Tibial artery (tissue), 4 donors: ENCODE data around the gene TMEM207.

Experiments used
- DNase-seq, 2 donors: peaks; one replicate each; pipeline ENCODE4 v3.0.0-alpha.2; 2019
- H3K27ac ChIP-seq, 2 donors: fragments of 200-600 bp; sonication (generic) in 1 of 2; 1 replicate in 1 of 2; 2 replicates in 1 of 2; pipeline ENCODE4 v1.5.1; 2018 to 2019; ENCODE audit warnings: mild to moderate bottlenecking in 1 of 2
- H3K27me3 ChIP-seq, 2 donors: fragments of 200-600 bp; sonication (generic) in 1 of 2; one replicate each; pipeline versions ENCODE4 v1.5.1 to v1.6.0; 2016 to 2019
- H3K36me3 ChIP-seq, 3 donors: fragments of 200-600 bp; sonication (generic) in 2 of 3; one replicate each; pipeline ENCODE4 v1.5.1; 2016 to 2019; ENCODE audit warnings: mild to moderate bottlenecking in 2 of 3
- H3K4me1 ChIP-seq, 4 donors: fragments of 200-600 bp; sonication (generic) in 2 of 4; 1 replicate in 3 of 4; 2 replicates in 1 of 4; pipeline ENCODE4 v1.5.1; 2016 to 2019
- H3K4me3 ChIP-seq, 2 donors: fragments of 200-600 bp; sonication (generic) in 1 of 2; 1 replicate in 1 of 2; 2 replicates in 1 of 2; pipeline ENCODE4 v1.5.1; 2018 to 2019; ENCODE audit warnings: mild to moderate bottlenecking in 2 of 2
- H3K9me3 ChIP-seq, 3 donors: fragments of 200-600 bp; sonication (generic) in 1 of 3; one replicate each; pipeline ENCODE4 v1.5.1; 2016 to 2019
- CTCF ChIP-seq, 2 experiments: fragments of 200-600 bp in 1 of 2; fragments of 450-650 bp in 1 of 2; IDR thresholded peaks; one replicate each; pipeline ENCODE4 v1.5.1; 2017 to 2019; ENCODE audit warnings: antibody characterized with exemption in 2 of 2, mild to moderate bottlenecking in 1 of 2, moderate library complexity in 1 of 2
- intact Hi-C: fragments of 100-400 bp; cut with DNase I; formaldehyde crosslinking; loops from one replicate; pipeline ENCODE4 v1.15.0; 2023; ENCODE audit warnings: low total_unique reads

Gene TMEM207

GRCh38 chr3:190399677-190400076, 50.0 kb downstream of the TMEM207 start:
- no peaks in the 10 kb centered on the region for H3K9me3 ChIP-seq
- no peak overlapping the region for H3K27ac ChIP-seq
- H3K36me3 ChIP-seq = no peaks in the 10 kb centered on the region
- no peak for DNase-seq
- H3K27me3 ChIP-seq = no peaks in the 10 kb centered on the region
- H3K4me3 ChIP-seq = no peak overlapping the region
- H3K4me1 ChIP-seq = no peaks in the 10 kb centered on the region
- TF ChIP-seq CTCF (IDR thresholded peaks at IDR 0.05) = no peak
- intact Hi-C loops = no loop called here

GRCh38 chr3:190397889-190398288, 51.8 kb downstream of the TMEM207 start:
- Histone ChIP-seq H3K27ac (no peak overlapping the region), H3K27me3 (no peaks in the 10 kb centered on the region), H3K4me3 (no peak overlapping the region), H3K4me1 (no peaks in the 10 kb centered on the region), H3K9me3 (no peaks in the 10 kb centered on the region), H3K36me3 (no peaks in the 10 kb centered on the region)
- no peak for DNase-seq
- intact Hi-C loops = no loop called here
- no peak for TF ChIP-seq CTCF (IDR thresholded peaks at IDR 0.05)

GRCh38 chr3:190396001-190396400, 53.7 kb downstream of the TMEM207 start:
- intact Hi-C loops = no loop called here

GRCh38 chr3:190388703-190389102, 61.0 kb downstream of the TMEM207 start:
- H3K27ac ChIP-seq = no peak overlapping the region
- no peaks in the 10 kb centered on the region for H3K9me3 ChIP-seq
- no peak for DNase-seq
- H3K4me3 ChIP-seq = no peak overlapping the region
- H3K36me3 ChIP-seq = no peaks in the 10 kb centered on the region
- H3K27me3 ChIP-seq = no peaks in the 10 kb centered on the region
- no peaks in the 10 kb centered on the region for H3K4me1 ChIP-seq
- intact Hi-C loops = no loop called here
- TF ChIP-seq CTCF (IDR thresholded peaks at IDR 0.05) = no peak

More at GRCh38 chr3:190396001-190396400, 53.7 kb downstream of the TMEM207 start:
- TF ChIP-seq CTCF (IDR thresholded peaks at IDR 0.05) = no peak
- no peak overlapping the region for H3K27ac ChIP-seq
- H3K36me3 ChIP-seq = no peaks in the 10 kb centered on the region
- no peak overlapping the region for H3K4me3 ChIP-seq
- no peaks in the 10 kb centered on the region for H3K27me3 ChIP-seq
- no peaks in the 10 kb centered on the region for H3K9me3 ChIP-seq
- DNase-seq = no peak
- no peaks in the 10 kb centered on the region for H3K4me1 ChIP-seq

DNA sequence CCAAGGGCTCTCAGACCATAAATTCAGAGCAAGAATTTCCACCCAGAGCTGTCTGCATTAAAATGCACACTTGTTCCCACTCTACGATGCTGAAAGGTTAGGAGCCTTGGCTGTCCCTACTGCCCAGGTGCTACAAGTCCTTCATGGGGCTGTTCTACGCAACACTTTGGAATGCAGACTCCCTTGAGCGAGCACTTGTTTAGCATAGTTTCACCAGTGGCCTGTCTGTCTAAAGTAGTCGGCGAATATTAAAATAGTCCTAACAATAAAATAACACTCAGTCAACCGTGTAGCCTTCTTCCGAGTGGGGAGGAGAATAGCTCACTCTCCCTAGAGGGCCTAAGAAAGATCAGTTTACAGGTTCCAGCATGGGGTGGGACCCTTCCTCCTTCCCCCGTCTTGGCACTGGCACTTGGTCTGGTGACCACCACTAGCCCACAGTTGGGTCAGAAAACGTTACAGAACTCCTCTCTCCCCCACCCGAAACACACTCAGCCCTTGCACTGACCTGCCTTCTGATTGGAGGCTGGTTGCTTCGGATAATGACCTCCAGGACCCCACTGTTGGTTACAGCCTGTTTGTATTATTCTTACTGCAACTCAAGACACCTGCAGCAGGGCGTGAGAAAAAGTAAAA, 62.0 kb downstream of the TMEM207 start, which contains the start of gene CLDN16:
Gene CLDN16 (plus strand): TSS at position 586 of the 636 bp plus-strand sequence. CDS start 167 bp downstream, outside the sequence.
- no peak for TF ChIP-seq CTCF (IDR thresholded peaks at IDR 0.05)

More for the DNA sequence above, 62.0 kb downstream of the TMEM207 start, which contains the start of gene CLDN16:
- intact Hi-C loops = no loop called here
- no peaks in the 10 kb centered on the region for H3K9me3 ChIP-seq
- no peak for DNase-seq
- H3K27ac ChIP-seq = no peak within 1 kb of the TSS
- no peaks in the 10 kb centered on the region for H3K4me1 ChIP-seq
- H3K4me3 ChIP-seq = no peak within 1 kb of the TSS
- no peaks in the 10 kb centered on the region for H3K36me3 ChIP-seq
- H3K27me3 ChIP-seq = no peaks in the 10 kb centered on the region
